HTERT RPE-1 (cell line): ENCODE measurements around the gene NECTIN2.
"Not testable (repeated sequence)": the region's sequence is repeated elsewhere in the genome, so short reads cannot be mapped to it uniquely, and the experiment has no call there.

Source experiments
- in situ Hi-C: fragments of 300-500 bp; cut with MboI; formaldehyde crosslinking; loops from 4 replicates; pipeline ENCODE4 v1.14.3; 2020; ENCODE audit warnings: low sequenced_read_pairs

Gene NECTIN2

DNA sequence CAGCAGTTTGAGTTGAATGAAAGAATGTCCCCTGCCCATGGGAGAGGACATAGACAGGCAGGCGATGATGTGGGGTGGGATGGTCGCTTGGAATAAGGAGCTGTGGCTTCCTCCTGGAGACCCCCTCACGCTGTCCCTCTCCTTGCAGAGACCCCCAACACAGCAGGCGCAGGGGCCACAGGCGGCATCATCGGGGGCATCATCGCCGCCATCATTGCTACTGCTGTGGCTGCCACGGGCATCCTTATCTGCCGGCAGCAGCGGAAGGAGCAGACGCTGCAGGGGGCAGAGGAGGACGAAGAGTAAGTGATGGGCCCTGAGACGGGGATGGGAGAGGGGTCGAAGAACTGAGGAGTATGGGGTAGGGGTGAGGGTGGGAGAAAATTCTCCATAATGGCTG, 36.0 kb downstream of the NECTIN2 start:
- in situ Hi-C loops = no loop called here

DNA sequence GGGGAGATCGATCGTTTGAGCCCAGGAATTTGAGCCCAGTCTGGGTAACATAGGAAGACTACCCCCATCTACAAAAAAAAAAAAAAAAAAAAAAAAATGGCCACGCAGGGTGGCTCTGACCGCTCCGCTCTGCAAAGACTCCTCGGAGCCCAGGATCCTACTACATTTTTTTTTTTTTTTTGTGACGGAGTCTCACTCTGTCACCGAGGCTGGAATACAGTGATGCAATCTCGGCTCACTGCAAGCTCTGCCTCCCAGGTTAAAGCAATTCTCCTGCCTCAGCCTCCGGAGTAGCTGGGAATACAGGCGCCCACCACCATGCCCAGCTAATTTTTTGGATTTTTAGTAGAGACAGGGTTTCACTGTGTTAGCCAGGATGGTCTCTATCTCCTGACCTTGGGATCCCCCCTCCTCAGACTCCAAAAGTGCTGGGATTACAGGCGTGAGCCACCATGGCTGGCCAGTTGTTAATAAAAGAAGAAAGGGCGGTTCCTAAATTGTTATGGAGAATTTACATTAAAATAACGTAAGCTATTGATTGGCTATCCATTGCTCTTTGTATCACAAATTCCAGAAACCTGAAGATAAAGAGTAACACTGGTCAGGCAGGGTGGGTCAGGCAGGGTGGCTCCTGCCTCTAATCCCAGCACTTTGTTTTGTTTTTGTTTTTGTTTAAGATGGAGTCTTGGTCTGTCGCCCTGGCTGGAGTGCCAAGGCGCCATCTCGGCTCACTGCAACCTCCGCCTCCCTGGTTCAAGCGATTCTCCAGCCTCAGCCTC, 36.7 kb downstream of the NECTIN2 start:
- in situ Hi-C loops = not testable (repeated sequence)

DNA sequence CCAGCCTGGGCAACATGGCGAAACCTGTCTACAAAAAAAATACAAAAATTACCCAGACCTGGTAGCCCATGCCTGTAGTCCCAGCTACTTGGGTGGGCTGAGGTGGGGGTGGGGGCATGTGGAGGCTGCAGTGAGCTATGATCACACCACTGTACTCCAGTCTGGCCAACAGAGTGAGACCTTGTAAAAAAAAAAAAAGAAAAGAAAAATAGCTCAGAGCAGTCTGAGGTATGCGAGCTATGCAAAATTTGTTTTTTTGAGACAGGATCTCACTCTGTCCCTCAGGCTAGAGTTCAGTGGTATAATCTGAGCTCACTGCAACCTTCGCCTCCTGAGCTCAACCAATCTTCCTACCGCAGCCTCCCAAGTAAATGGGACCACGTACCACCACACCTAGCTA, 37.8 kb downstream of the NECTIN2 start:
- in situ Hi-C loops = no loop called here

DNA sequence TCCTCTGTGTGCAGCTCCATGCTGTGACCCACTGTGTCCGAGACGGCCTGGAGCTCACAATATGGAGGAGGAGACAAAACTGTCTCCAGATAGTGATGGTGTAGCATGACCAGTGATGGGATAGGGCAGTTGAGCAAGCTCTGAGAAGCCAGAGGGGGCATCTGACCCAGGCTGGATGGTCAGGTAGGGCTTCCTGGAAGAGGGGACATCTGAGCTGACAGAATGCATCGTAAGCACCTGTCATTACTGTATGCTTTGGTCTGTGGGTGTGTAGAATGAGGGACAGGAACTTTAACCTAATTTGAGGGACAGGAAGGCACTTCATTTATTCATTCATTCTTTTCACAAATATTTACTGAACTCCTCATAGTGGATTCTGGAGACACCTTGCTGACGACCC, 38.5 kb downstream of the NECTIN2 start:
- in situ Hi-C loops = no loop called here

DNA sequence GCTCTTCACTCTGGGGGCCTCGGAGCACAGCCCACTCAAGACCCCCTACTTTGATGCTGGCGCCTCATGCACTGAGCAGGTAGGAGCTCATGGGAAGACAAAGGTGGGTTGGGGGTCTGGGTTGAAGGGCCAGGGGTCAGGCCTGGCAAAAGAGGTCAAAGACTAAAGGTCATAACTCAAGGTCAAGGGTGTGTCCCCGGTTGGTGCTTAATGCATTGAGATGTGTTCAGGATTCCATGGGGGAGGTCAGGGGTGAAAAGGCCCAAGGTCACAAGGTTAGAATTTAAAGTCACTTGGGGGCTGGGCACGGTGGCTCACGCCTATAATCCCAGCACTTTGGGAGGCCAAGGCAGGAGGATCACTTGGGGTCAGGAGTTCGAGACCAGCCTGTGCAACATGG, 40.0 kb downstream of the NECTIN2 start:
- in situ Hi-C loops = no loop called here

DNA sequence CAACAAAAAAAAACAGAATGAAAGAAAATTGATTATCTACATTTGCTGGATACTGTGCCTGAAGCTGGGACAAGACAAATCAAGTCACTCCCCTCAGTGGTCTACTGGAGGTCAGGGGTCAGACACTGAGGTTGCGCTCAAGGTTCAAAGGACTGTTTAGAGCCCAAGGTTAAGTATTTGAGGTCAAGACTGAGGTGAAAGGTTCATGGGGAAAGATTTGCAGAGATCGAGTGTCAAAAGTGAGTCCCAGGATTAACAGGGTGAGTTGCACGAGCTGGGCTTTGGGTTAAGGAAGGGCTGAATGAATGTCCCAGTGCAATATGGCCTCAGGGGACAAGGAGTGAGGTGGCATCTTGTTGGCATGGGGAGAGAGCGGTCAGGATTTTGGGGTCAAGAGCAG, 41.6 kb downstream of the NECTIN2 start:
- in situ Hi-C loops = no loop called here

DNA sequence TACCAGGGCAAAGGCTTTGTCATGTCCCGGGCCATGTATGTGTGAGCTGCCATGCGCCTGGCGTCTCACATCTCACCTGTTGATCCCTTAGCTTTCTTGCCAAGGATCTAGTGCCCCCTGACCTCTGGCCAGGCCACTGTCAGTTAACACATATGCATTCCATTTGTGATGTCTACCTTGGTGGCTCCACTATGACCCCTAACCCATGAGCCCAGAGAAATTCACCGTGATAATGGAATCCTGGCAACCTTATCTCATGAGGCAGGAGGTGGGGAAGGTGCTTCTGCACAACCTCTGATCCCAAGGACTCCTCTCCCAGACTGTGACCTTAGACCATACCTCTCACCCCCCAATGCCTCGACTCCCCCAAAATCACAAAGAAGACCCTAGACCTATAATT, 42.2 kb downstream of the NECTIN2 start:
- in situ Hi-C loops = not testable (repeated sequence)

DNA sequence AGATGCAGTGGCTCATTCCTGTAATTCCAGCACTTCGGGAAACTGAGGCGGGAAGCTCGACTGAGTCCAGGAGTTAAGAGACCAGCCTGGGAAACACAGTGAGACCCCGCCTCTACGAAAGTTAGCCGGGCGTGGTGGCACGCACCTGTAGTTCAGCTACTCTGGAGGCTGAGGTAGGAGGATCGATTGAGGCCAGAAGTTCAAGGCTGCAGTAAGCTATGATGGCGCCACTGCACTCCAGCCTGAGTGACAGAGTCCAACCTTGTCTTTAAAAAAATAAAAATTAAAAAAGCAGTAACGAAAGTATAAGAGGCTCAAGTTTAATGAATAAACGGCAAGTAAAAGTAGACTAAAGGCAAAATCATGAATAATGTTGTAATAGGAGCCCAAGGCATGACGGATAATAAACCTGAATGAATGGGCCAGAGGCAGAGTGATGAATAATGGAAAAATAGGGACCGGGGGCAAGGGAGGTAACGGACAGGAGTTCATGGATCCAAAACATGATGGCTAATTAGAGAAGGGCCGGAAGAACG, 43.8 kb downstream of the NECTIN2 start:
- in situ Hi-C loops = no loop called here

DNA sequence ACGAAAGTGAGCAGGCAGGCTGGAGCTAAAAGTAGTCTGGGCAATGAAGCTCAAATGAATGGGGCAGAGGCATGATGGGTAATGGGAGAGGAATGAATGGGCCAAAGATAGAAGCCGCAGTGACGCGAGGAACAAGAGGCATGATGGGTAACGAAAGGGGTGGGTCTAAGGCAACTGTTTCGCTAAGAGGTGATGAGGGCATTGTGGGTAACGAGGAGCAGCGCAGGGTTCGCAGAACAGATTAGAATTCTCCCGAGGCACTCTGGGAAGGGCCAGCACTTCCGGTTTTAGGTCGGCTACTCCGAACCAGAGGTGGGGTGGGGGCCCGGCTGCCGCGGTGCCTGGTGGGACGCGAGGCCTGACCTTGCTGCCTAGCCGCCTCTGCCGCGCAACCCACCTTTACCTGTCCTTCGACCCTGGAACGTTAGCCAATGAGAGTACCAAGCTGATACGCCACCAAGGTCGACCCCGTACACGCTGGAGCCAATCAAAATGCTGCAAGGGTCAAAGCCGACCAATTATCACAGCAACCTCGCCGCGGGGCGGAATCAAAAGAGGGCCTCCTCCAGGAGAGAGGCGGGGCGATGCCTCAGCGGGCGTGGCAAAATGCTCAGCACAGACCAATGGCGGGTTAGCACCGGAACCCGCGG, 44.4 kb downstream of the NECTIN2 start:
- in situ Hi-C loops = no loop called here

DNA sequence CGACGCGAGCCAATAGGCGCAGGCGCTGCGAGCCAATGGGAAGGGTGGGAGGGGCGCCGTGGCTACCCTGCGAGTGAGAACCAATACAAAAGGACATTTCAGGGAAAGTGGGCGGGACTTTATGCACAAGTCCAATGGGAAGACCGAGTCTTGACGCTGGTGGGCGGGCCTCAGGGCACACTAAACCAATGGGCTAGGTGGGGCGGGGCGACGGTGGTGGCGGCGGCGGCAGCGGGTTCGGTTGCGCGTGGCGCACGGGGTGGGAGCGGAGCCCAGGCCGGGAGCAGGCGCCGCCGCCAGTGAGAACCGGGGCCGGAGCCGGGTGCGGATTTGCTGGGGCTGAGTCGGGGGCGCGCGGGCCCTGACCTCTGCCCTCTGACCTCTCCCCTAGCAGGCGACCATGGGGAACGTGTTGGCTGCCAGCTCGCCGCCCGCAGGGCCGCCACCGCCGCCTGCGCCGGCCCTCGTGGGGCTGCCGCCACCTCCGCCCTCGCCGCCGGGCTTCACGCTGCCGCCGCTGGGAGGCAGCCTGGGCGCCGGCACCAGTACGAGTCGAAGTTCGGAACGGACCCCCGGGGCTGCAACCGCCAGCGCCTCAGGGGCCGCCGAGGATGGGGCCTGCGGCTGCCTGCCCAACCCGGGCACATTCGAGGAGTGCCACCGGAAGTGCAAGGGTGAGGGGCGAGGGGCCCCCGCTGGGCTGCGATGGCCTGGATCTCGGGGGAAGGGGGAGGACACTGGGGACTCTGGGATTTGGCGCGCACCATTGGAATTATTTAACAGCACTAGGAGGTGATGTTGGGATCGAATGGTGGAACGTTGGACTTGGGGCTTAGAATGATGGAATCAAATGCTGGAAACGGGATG, 45.2 kb downstream of the NECTIN2 start, which contains the start of gene TOMM40:
TOMM40 (plus strand) TSS at position 239 of the 867 bp plus-strand sequence; CDS start at position 401, 162 bp downstream.
- in situ Hi-C loops = no loop called here

DNA sequence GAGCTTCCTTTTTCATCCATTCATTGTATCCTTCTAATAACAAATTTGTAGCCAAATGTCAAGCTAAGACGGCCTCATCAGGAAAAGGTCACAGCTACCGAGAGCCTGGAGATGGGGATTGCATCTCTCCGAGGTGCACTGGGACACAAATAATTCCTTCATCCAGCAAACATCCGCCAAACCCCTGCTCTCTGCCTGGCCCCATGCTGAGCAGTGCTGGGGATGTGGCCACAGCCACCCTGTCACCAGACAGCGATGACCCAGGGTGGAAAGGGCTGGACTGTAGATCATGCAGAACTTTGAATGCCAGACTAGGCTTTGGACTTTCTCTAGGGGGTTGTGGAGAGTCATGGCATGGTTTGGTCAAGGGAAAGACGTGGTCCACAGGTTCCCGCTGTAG, 46.8 kb downstream of the NECTIN2 start:
- in situ Hi-C loops = no loop called here

DNA sequence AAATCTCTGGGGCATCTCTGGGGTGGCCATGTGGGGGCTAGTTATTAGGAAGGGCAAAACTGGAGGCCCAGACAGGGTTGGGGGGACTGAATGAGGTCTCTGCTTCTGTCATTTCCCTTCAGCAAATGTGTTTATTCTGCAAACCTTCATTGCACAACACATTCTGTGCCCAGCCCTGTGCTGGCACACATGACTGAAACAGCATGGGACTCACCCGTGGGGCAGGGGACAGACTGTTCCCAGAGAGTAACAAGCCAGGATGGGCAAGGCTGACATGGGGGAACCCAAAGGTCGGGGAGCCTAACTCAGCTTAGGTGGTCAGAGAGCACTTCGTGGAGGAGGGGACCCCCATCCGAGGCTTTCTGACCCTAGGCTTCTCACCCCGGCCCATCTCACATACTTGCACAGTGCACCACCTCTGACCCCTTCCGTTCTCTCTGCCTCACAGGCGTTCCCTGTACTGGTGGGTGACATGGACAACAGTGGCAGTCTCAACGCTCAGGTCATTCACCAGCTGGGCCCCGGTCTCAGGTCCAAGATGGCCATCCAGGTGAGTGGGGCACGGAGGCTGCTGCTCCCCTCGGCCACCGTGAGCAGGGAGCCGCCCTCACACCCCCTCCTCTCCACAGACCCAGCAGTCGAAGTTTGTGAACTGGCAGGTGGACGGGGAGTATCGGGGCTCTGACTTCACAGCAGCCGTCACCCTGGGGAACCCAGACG, 47.4 kb downstream of the NECTIN2 start:
- in situ Hi-C loops = no loop called here

DNA sequence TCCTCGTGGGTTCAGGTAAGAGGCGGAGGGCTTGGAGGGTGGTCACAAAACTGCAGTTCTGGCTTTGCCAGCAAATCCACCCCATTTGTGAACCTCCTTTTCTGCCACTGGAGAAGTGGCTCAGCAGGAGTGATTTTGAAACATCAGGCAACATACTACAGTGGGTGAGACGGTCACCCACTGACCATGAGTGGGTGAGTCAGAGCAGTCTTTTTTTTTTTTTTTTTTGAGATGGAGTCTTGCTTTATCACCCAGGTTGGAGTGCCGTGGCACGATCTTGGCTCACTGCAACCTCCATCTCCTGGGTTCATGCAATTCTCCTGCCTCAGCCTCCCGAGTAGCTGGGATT, 47.9 kb downstream of the NECTIN2 start:
- in situ Hi-C loops = no loop called here

DNA sequence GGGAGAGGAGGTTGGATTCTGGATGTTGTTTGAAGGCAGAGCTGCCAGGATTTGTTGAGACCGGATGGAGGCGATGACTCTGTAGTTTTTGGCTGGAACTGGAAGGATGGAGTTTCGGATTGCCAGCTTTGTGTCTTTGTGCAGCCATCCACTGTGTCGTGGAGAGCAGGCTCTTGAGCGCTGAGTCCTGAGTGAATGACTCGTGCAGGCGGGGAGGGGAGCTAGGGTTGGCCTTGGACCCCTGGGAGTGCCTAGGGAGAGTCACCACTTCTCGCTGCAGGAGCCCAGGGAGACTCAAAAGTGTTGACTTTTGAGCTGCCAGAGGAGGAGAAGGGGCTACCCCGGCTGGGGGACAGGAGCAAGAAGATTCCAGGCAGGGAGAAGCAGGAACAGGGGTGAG, 48.8 kb downstream of the NECTIN2 start:
- in situ Hi-C loops = no loop called here

DNA sequence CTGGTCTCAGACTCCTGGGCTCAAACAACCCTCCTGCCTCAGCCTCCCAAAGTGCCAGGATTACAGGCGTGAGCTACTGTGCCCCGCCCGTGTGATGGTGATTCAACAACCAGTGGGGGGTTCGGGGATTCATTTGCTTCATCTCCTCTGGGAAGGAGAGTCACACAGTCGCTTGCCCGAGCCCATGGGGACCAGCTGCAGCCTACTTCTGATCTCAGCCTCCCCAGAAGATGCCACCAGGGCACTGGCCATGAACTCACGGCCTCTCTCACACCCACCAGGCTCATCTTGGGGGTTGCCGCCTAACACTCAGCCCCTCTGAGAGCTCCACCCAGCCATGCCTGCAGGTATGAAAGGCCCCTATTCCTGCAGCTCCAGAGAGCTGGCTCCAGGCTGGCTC, 51.7 kb downstream of the NECTIN2 start:
- in situ Hi-C loops = no loop called here

DNA sequence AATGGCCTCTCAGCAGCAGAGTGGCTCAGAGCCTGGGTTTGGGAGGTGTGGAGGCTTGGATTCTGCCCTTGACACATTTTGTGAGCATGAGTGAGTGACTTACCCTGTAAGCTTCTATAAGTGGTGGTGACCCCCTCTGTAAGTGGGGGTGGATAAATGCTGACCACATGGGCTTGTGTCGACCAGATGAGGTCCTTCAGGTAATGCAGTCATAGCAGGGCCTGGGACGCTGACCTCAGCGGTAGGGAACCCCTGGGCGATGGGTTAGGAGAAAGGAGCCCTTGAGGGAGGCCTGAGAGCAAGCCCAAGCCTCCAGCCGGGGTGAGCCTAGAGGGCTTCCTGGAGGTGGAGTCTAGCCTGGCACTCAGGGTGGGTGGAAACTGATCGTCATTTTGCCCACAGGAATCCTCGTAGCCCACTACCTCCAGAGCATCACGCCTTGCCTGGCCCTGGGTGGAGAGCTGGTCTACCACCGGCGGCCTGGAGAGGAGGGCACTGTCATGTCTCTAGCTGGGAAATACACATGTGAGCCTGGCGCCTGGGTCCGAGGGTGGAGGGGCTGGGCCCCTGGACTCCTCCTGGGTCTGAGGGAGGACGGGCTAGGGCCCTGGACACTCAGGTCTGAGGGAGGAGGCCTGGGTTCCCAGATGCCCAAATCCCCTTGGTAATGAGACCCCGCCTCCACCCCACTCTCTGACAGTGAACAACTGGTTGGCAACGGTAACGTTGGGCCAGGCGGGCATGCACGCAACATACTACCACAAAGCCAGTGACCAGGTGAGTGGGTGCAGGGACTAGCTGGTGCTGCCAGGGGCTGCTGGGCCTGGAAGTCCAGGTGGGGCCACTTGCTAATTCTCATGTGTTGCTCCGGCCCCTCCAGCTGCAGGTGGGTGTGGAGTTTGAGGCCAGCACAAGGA, 54.5 kb downstream of the NECTIN2 start:
- in situ Hi-C loops = no loop called here

DNA sequence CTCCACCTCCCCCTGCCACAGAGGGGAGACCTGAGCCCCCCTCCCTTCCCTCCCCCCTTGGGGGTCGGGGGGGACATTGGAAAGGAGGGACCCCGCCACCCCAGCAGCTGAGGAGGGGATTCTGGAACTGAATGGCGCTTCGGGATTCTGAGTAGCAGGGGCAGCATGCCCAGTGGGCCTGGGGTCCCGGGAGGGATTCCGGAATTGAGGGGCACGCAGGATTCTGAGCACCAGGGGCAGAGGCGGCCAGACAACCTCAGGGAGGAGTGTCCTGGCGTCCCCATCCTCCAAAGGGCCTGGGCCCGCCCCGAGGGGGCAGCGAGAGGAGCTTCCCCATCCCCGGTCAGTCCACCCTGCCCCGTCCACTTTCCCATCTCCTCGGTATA, 57.1 kb downstream of the NECTIN2 start:
- in situ Hi-C loops = no loop called here

DNA sequence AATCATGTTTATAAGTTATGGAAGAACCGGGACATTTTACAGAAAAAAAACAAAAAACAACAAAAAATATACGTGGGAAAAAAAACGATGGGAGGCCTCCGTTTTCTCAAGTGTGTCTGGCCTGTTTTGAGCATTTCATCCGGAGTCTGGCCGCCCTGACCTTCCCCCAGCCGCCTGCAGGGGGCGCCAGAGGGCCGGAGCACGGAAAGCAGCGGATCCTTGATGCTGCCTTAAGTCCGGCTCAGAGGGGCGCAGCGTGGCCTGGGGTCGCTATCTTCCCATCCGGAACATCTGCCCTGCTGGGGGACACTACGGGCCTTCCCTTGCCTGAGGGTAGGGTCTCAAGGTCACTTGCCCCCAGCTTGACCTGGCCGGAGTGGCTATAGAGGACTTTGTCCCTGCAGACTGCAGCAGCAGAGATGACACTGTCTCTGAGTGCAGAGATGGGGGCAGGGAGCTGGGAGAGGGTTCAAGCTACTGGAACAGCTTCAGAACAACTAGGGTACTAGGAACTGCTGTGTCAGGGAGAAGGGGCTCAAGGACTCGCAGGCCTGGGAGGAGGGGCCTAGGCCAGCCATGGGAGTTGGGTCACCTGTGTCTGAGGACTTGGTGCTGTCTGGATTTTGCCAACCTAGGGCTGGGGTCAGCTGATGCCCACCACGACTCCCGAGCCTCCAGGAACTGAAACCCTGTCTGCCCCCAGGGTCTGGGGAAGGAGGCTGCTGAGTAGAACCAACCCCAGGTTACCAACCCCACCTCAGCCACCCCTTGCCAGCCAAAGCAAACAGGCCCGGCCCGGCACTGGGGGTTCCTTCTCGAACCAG, 57.7 kb downstream of the NECTIN2 start:
- in situ Hi-C loops = no loop called here

DNA sequence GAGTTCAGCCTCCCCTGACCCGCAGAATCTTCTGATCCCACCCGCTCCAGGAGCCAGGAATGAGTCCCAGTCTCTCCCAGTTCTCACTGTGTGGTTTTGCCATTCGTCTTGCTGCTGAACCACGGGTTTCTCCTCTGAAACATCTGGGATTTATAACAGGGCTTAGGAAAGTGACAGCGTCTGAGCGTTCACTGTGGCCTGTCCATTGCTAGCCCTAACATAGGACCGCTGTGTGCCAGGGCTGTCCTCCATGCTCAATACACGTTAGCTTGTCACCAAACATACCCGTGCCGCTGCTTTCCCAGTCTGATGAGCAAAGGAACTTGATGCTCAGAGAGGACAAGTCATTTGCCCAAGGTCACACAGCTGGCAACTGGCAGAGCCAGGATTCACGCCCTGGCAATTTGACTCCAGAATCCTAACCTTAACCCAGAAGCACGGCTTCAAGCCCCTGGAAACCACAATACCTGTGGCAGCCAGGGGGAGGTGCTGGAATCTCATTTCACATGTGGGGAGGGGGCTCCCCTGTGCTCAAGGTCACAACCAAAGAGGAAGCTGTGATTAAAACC, 58.4 kb downstream of the NECTIN2 start:
- in situ Hi-C loops = no loop called here
